K562 (cell line): ENCODE data around the gene ACOT7. TPM values are rescaled to one million over a fixed set of nuclear protein-coding genes. Genes with fewer than 3 reads are reported as not detected.

ENCODE experiments used
- ATAC-seq: fragments of 200-7000 bp; cut with Tn5 transposase; 3 replicates; pipeline ENCODE4 v1.9.1; 2020; ENCODE audit warnings: moderate library complexity
- BruUV-seq: library from RNA; stranded (reverse); fragments of 400-500 nt; replicated peaks from 2 replicates; lab custom pipeline; 2021; lab: Mats Ljungman, UMichigan
- CTCF ChIA-PET: fragments of 300-600 bp; formaldehyde crosslinking; extraction: SDS; loops from one replicate; lab custom pipeline; 2021; ENCODE audit warnings: low intra/inter-chr PET ratio; lab: Yijun Ruan, JAX
- POLR2A ChIA-PET: fragments of 300-600, 350-650 bp; sonication (Branson Sonifier 250); formaldehyde crosslinking; extraction: SDS; loops from one replicate; lab custom pipeline; 2021; ENCODE audit warnings: antibody characterized with exemption, inconsistent platforms; lab: Yijun Ruan, JAX
- DNase-seq, 4 experiments: peaks; one replicate each; pipeline versions ENCODE4 v3.0.0 to v3.0.0-alpha.2; 2011 to 2018; ENCODE audit warnings: low spot score in 3 of 4, mixed read lengths in 3 of 4; ENCODE audit errors: extremely low read depth in 1 of 4
- FAIRE-seq: peaks from 2 replicates; lab custom pipeline; 2011; peaks lifted over from hg19 to GRCh38; lab: Jason Lieb, UNC
- H2AFZ ChIP-seq: 2 replicates; pipeline ENCODE4 v1.6.0; 2011; ENCODE audit warnings: low read depth, low read length, control low read depth, inconsistent platforms
- H3K27ac ChIP-seq: fragments of 200-600 bp; 3 replicates; pipeline ENCODE4 v1.8.0; 2011; ENCODE audit warnings: low read depth, mild to moderate bottlenecking, control low read depth, inconsistent platforms, low read length, moderate library complexity, mixed read lengths; ENCODE audit errors: extremely low read depth
- H3K27me3 ChIP-seq, 2 experiments: fragments of 300-600 bp in 1 of 2; 2 replicates in 1 of 2; 3 replicates in 1 of 2; pipeline versions ENCODE4 v1.6.0 to v1.8.0; 2011; ENCODE audit warnings: inconsistent platforms in 2 of 2, low read length in 2 of 2, mild to moderate bottlenecking in 1 of 2, mixed read lengths in 1 of 2, moderate library complexity in 1 of 2; ENCODE audit not compliant: control insufficient read depth in 2 of 2, insufficient read depth in 2 of 2
- H3K36me3 ChIP-seq: fragments of 300-600 bp; 3 replicates; pipeline ENCODE4 v1.8.0; 2011; ENCODE audit warnings: mild to moderate bottlenecking, low read length, inconsistent platforms; ENCODE audit not compliant: control insufficient read depth, insufficient read depth
- H3K4me1 ChIP-seq, 2 experiments: fragments of 200-600 bp in 1 of 2; replicated peaks in 1 of 2; 2 replicates in 1 of 2; 3 replicates in 1 of 2; pipeline versions ENCODE4 v1.5.1 to v1.8.0; 2011; ENCODE audit warnings: inconsistent platforms in 2 of 2, low read length in 2 of 2, mild to moderate bottlenecking in 1 of 2, mixed read lengths in 1 of 2, moderate library complexity in 1 of 2; ENCODE audit not compliant: control insufficient read depth in 2 of 2, insufficient read depth in 2 of 2
- H3K4me2 ChIP-seq: 2 replicates; pipeline ENCODE4 v1.6.1; 2011; ENCODE audit warnings: low read length, control low read depth, inconsistent platforms, mixed read lengths; ENCODE audit not compliant: insufficient read depth
- H3K4me3 ChIP-seq: fragments of 200-600 bp; sonication (generic), shearing (Covaris generic); 2 replicates; pipeline ENCODE4 v1.5.1; 2016; ENCODE audit warnings: control low read depth, inconsistent platforms
- H3K79me2 ChIP-seq: fragments of 200-600 bp; 3 replicates; pipeline ENCODE4 v1.8.0; 2011; ENCODE audit warnings: low read length, inconsistent platforms; ENCODE audit not compliant: control insufficient read depth, insufficient read depth
- H3K9ac ChIP-seq, 2 experiments: 2 replicates each; pipeline versions ENCODE4 v1.6.0 to v1.6.1; 2011; ENCODE audit warnings: low read depth in 2 of 2, low read length in 2 of 2, control low read depth in 1 of 2, inconsistent platforms in 1 of 2, mild to moderate bottlenecking in 1 of 2, mixed read lengths in 1 of 2; ENCODE audit not compliant: insufficient read depth in 1 of 2
- H3K9me1 ChIP-seq: one replicate; pipeline ENCODE4 v1.6.0; 2011; ENCODE audit warnings: inconsistent platforms, mild to moderate bottlenecking, low read length, moderate library complexity; ENCODE audit not compliant: control insufficient read depth, insufficient read depth
- H3K9me3 ChIP-seq: replicated peaks from 2 replicates; pipeline ENCODE4 v1.5.1; 2011; ENCODE audit warnings: low read depth, low read length, inconsistent platforms; ENCODE audit not compliant: control insufficient read depth, insufficient read depth
- H4K20me1 ChIP-seq: replicated peaks from 2 replicates; pipeline ENCODE4 v1.6.1; 2011; ENCODE audit warnings: low read length, inconsistent platforms, mixed read lengths; ENCODE audit not compliant: control insufficient read depth, insufficient read depth
- CHAMP1 ChIP-seq: fragments of 450-650 bp; IDR thresholded peaks from 2 replicates; pipeline ENCODE4 v1.6.1; 2016; ENCODE audit warnings: mild to moderate bottlenecking
- MYNN ChIP-seq, 2 experiments: sonication (generic); formaldehyde crosslinking in 1 of 2; IDR thresholded peaks; 2 replicates each; pipeline versions ENCODE4 v1.5.0 to v1.6.1; 2016 to 2020; ENCODE audit warnings: antibody characterized with exemption in 1 of 2, missing genetic modification reagents in 1 of 2
- RAD21 ChIP-seq, 2 experiments: fragments of 250-450 bp in 1 of 2; fragments of 450-650 bp in 1 of 2; sonication (Bioruptor Pico) in 1 of 2; formaldehyde crosslinking in 1 of 2; IDR thresholded peaks in 1 of 2; conservative IDR thresholded peaks in 1 of 2; 2 replicates each; pipeline versions ENCODE4 v1.4.0 to v1.8.0; 2020 to 2022; ENCODE audit warnings: mild to moderate bottlenecking in 2 of 2, moderate library complexity in 1 of 2
- ZNF121 ChIP-seq: sonication (generic); formaldehyde crosslinking; conservative IDR thresholded peaks from 2 replicates; pipeline ENCODE4 v1.8.0; 2022; ENCODE audit warnings: missing genetic modification reagents
- ZNF695 ChIP-seq: fragments of 450-650 bp; formaldehyde crosslinking; IDR thresholded peaks from 2 replicates; pipeline ENCODE4 v1.4.0; 2020; ENCODE audit warnings: mild to moderate bottlenecking, moderate library complexity
- WGBS: fragments of 100-300 bp; shearing (Covaris generic); methylation state at CpG from one replicate; pipeline ENCODE4 v1.1.6; 2016; ENCODE audit warnings: low coverage, mixed read lengths; ENCODE audit not compliant: insufficient coverage; ENCODE audit errors: missing lambda C conversion rate; 5-methylcytosine and 5-hydroxymethylcytosine counted together
- in situ Hi-C: fragments of 300-500 bp; cut with MboI; formaldehyde crosslinking; loops from 4 replicates; pipeline ENCODE4 v1.15.0; 2018; ENCODE audit warnings: inconsistent platforms, mixed read lengths
- intact Hi-C: fragments of 100-400 bp; cut with micrococcal nuclease; formaldehyde crosslinking; loops from 2 replicates; pipeline ENCODE4 v1.14.2; 2022
- polyA plus RNA-seq, 8 experiments: library from polyadenylated mRNA; depleted of rRNA in 4 of 8; stranded (reverse) in 5 of 8; unstranded in 3 of 8; fragments of >200 nt; fragmentation: Nextera tagmentation in 2 of 8; fragmentation: Illumina TruSeq in 1 of 8; extraction: Ambion mirVana in 2 of 8; extraction: Trizol in 1 of 8; gene quantifications; 2 replicates each; pipeline versions ENCODE4 v1.2.1 to v1.2.3, GENCODE V29; 2011 to 2014; ENCODE audit warnings: inconsistent platforms in 1 of 8, missing spikeins in 1 of 8
- total RNA-seq, 7 experiments: library from RNA; depleted of rRNA in 6 of 7; stranded (reverse); fragments of >200 nt in 6 of 7; fragmentation: Illumina TruSeq in 2 of 7; extraction: Trizol in 2 of 7; gene quantifications; 2 replicates each; pipeline versions ENCODE4 v1.2.1 to v1.2.3, GENCODE V29; 2011 to 2021; ENCODE audit warnings: low replicate concordance in 1 of 7
- TF ChIP-seq, protein P1 (sequence below), 3 experiments: IDR thresholded peaks in 2 of 3; conservative IDR thresholded peaks in 1 of 3; 2 replicates each; pipeline ENCODE4 v1.5.1; 2011 to 2012; ENCODE audit warnings: low read length in 3 of 3, mild to moderate bottlenecking in 3 of 3, control low read depth in 2 of 3, improper control_type of control experiment in 1 of 3, inconsistent platforms in 1 of 3, low read depth in 1 of 3, mixed read lengths in 1 of 3, moderate library complexity in 1 of 3; ENCODE audit not compliant: insufficient read depth in 2 of 3

The ACOT7 gene
- total and polyA plus RNA-seq, 9 of the 15 experiments (the other 6 are each of a cell fraction or from before 2014, with no cell fraction given), result 7.0 to 92.6 (median 37.2) TPM

- WGBS, result 7% methylated on average over 3 of the region's 6 CpGs
- no peaks in the 10 kb centered on the region for H3K79me2 ChIP-seq
- TF ChIP-seq ZNF121 (CRISPR knock-in tag) (peak; percentile 52), ZNF695 (CRISPR knock-in tag) (no peak)
- no TSS peak for BruUV-seq
- H3K4me2 ChIP-seq, result no peak overlapping the region
- H4K20me1 ChIP-seq, result peaks cover 9% of the 10 kb centered on the region; the same call in 1 of the 2 replicates
- ChIA-PET CTCF (no interaction called here), POLR2A (interaction anchor here (0.6 kb wide), 1 partner anchor 195 kb away, joined by 3 read pairs; no protein-coding TSS in a partner anchor)
- no peaks in the 10 kb centered on the region for H3K9me3 ChIP-seq
- intact Hi-C loops, result loop anchor here (5.0 kb wide), 1 partner anchor 63 kb away; no protein-coding TSS in a partner anchor
- no peak overlapping the region for H3K27ac ChIP-seq
- peaks cover 0 to 10% of the 10 kb centered on the region in 2 experiments; a peak in 2 of 5 replicates for H3K4me1 ChIP-seq
- ATAC-seq, result no peak
- no peaks in the 10 kb centered on the region for H3K36me3 ChIP-seq
- FAIRE-seq, result no peak
- H3K9me1 ChIP-seq, result no peaks in the 10 kb centered on the region
- no peak for DNase-seq
- H3K4me3 ChIP-seq, result no peak overlapping the region
- in situ Hi-C loops, result loop anchor here (5.0 kb wide), 1 partner anchor 63 kb away; no protein-coding TSS in a partner anchor
- no peak overlapping the region for H3K9ac ChIP-seq
- H3K27me3 ChIP-seq, result peaks cover 27 to 51% of the 10 kb centered on the region in 2 experiments
- H2AFZ ChIP-seq, result no peak overlapping the region
Measured at GRCh38 chr1:6409733-6410132, 16.2 kb upstream of the ACOT7 start.

DNA sequence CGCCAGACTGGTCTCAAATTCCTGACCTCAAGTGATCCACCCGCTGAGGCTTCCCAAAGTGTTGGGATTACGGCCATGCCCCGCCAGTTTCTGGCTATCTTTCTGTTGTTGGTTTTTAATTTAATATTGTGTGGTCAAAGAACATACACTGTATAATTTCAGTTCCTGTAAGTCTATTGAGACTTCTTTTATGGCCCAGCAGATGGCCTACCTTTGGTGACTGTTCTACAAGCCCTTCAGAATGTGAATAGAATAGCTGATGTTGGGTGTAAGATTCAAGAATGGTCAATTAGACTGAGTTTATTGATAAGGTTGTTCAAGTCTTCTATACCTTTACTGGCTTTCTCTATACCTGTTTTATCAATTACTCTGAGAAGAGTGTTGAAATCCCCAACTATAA, 15.5 kb upstream of the ACOT7 start:
- Histone ChIP-seq H3K36me3 (no peaks in the 10 kb centered on the region), H3K79me2 (no peaks in the 10 kb centered on the region), H3K9me1 (no peaks in the 10 kb centered on the region), H3K27ac (no peak overlapping the region), H2AFZ (no peak overlapping the region), H3K9me3 (no peaks in the 10 kb centered on the region), H4K20me1 (0 out of 2 replicates have a peak, but pooled peaks cover 9% of the 10 kb centered on the region), H3K27me3 (peaks cover 24 to 45% of the 10 kb centered on the region in 2 experiments), H3K4me1 (peaks cover 0 to 9% of the 10 kb centered on the region in 2 experiments; a peak in 1 of 5 replicates), H3K4me3 (no peak overlapping the region), H3K4me2 (no peak overlapping the region), H3K9ac (no peak overlapping the region)
- ATAC-seq (no peak), DNase-seq (no peak), FAIRE-seq (no peak)
- TF ChIP-seq MYNN (IDR thresholded peaks at IDR 0.05) (no peak), MYNN (CRISPR knock-in tag; IDR thresholded peaks at IDR 0.05) (no peak), RAD21 (CRISPR knock-in tag; conservative IDR thresholded peaks at IDR 0.05 in 1 of 2, IDR thresholded peaks at IDR 0.05 in 1 of 2) (0 out of 4 replicates have a peak, but pooled peaks of 1 of the 2 experiments have one; percentile 12), CHAMP1 (no peak)
- TF ChIP-seq, protein P1, sequence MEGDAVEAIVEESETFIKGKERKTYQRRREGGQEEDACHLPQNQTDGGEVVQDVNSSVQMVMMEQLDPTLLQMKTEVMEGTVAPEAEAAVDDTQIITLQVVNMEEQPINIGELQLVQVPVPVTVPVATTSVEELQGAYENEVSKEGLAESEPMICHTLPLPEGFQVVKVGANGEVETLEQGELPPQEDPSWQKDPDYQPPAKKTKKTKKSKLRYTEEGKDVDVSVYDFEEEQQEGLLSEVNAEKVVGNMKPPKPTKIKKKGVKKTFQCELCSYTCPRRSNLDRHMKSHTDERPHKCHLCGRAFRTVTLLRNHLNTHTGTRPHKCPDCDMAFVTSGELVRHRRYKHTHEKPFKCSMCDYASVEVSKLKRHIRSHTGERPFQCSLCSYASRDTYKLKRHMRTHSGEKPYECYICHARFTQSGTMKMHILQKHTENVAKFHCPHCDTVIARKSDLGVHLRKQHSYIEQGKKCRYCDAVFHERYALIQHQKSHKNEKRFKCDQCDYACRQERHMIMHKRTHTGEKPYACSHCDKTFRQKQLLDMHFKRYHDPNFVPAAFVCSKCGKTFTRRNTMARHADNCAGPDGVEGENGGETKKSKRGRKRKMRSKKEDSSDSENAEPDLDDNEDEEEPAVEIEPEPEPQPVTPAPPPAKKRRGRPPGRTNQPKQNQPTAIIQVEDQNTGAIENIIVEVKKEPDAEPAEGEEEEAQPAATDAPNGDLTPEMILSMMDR (IDR thresholded peaks at IDR 0.05 in 2 of 3, conservative IDR thresholded peaks at IDR 0.05 in 1 of 3; ENCODE audit: insufficient read depth in 2 of 3, low read depth in 1 of 3, low read length in 3 of 3), result 0 out of 6 replicates have a peak, but pooled peaks of 1 of the 3 experiments have one; percentile 5
- ChIA-PET POLR2A (interaction anchor here (0.6 kb wide), 1 partner anchor 196 kb away, joined by 3 read pairs; no protein-coding TSS in a partner anchor), CTCF (no interaction called here)
- WGBS, result 19% methylated on average over 4 of the region's 4 CpGs
- intact Hi-C loops, result loop anchor here (5.0 kb wide), 1 partner anchor 63 kb away; no protein-coding TSS in a partner anchor
- BruUV-seq, result no TSS peak
- in situ Hi-C loops, result no loop called here
